Esophagus muscularis mucosa (tissue), 4 donors: ENCODE data around the gene BCAS2.

Experiments used
- EP300 ChIP-seq: sonication (generic); formaldehyde crosslinking; IDR thresholded peaks from one replicate; pipeline ENCODE4 v1.6.1; 2017; ENCODE audit warnings: antibody characterized with exemption
- POLR2A ChIP-seq: fragments of 450-650 bp; IDR thresholded peaks from one replicate; pipeline ENCODE4 v1.6.1; 2017; ENCODE audit warnings: antibody characterized with exemption, moderate library complexity, mild to moderate bottlenecking, low read depth
- TF ChIP-seq, protein P1 (sequence below), 3 experiments: fragments of 200-600 bp in 2 of 3; fragments of 450-650 bp in 1 of 3; sonication (generic) in 2 of 3; IDR thresholded peaks; one replicate each; pipeline ENCODE4 v1.5.1; 2017 to 2019; ENCODE audit warnings: antibody characterized with exemption in 3 of 3, mild to moderate bottlenecking in 2 of 3, moderate library complexity in 1 of 3

DNA sequence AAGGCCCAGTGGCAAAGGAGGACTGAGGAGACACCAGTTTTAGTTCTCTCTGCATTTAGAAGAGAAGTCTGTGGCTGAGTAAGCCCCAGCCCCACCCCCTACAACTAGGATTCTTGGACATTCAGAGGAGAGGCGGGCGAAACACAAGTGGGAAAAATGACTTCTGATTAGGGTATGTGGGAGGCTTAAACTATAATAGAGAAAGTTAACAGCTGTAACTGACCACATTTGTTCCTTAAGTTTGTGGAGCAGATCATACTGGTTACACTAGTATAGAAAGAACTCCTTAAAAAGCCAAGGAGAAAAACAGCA, 59.2 kb downstream of the BCAS2 start:
- TF ChIP-seq, protein P1, sequence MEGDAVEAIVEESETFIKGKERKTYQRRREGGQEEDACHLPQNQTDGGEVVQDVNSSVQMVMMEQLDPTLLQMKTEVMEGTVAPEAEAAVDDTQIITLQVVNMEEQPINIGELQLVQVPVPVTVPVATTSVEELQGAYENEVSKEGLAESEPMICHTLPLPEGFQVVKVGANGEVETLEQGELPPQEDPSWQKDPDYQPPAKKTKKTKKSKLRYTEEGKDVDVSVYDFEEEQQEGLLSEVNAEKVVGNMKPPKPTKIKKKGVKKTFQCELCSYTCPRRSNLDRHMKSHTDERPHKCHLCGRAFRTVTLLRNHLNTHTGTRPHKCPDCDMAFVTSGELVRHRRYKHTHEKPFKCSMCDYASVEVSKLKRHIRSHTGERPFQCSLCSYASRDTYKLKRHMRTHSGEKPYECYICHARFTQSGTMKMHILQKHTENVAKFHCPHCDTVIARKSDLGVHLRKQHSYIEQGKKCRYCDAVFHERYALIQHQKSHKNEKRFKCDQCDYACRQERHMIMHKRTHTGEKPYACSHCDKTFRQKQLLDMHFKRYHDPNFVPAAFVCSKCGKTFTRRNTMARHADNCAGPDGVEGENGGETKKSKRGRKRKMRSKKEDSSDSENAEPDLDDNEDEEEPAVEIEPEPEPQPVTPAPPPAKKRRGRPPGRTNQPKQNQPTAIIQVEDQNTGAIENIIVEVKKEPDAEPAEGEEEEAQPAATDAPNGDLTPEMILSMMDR (IDR thresholded peaks at IDR 0.05): no peak
- TF ChIP-seq POLR2A: no peak
- no peak for TF ChIP-seq EP300
